PC-3 (cell line): ENCODE results near the gene XKR8. TPM values are rescaled to one million over a fixed set of nuclear protein-coding genes. Genes with fewer than 3 reads are reported as not detected.

Experiments
- ATAC-seq: fragments of 200-7000 bp; cut with Tn5 transposase; 2 replicates; pipeline ENCODE4 v1.9.1; 2020; ENCODE audit warnings: mild to moderate bottlenecking, moderate library complexity
- BruUV-seq: library from RNA; stranded (reverse); fragments of 400-500 nt; replicated peaks from 2 replicates; lab custom pipeline; 2021; lab: Mats Ljungman, UMichigan
- CTCF ChIA-PET: fragments of 300-600 bp; sonication (Branson Sonifier 250); formaldehyde crosslinking; loops from one replicate; lab custom pipeline; 2022; ENCODE audit warnings: antibody characterized with exemption; lab: Charles Lee
- POLR2A ChIA-PET: fragments of 300-600 bp; sonication (Branson Sonifier 250); formaldehyde crosslinking; loops from one replicate; lab custom pipeline; 2022; ENCODE audit warnings: antibody characterized with exemption; ENCODE audit not compliant: unreplicated experiment; lab: Charles Lee
- DNase-seq: peaks from one replicate; pipeline ENCODE4 v3.0.0-alpha.2; 2015
- H2AFZ ChIP-seq: fragments of 300-600 bp; sonication (generic); 2 replicates; pipeline ENCODE4 v1.6.0; 2016; ENCODE audit warnings: antibody characterized with exemption, low read length
- H3F3A ChIP-seq: fragments of 300-600 bp; sonication (generic); one replicate; pipeline ENCODE4 v1.6.0; 2017; ENCODE audit warnings: antibody characterized with exemption, low read length, control low read depth, mild to moderate bottlenecking; ENCODE audit not compliant: unreplicated experiment
- H3K27ac ChIP-seq: fragments of 300-600 bp; sonication (generic); 2 replicates; pipeline ENCODE4 v1.5.1; 2016; ENCODE audit warnings: mild to moderate bottlenecking, low read length
- H3K27me3 ChIP-seq: fragments of 300-600 bp; sonication (generic); 2 replicates; pipeline ENCODE4 v1.6.1; 2016; ENCODE audit warnings: low read length, mixed read lengths
- H3K36me3 ChIP-seq: fragments of 300-600 bp; sonication (generic); 2 replicates; pipeline ENCODE4 v1.6.1; 2016; ENCODE audit warnings: low read depth, mixed run types, low read length, mixed read lengths
- H3K4me1 ChIP-seq: fragments of 300-600 bp; sonication (generic); 2 replicates; pipeline ENCODE4 v1.5.1; 2016; ENCODE audit warnings: low read length; ENCODE audit not compliant: insufficient read depth
- H3K4me2 ChIP-seq: fragments of 300-600 bp; sonication (generic); 2 replicates; pipeline ENCODE4 v1.6.0; 2016; ENCODE audit warnings: low read length
- H3K4me3 ChIP-seq: fragments of 300-600 bp; sonication (generic); 2 replicates; pipeline ENCODE4 v1.5.1; 2016; ENCODE audit warnings: mild to moderate bottlenecking, low read length, mixed read lengths
- H3K79me2 ChIP-seq: fragments of 300-600 bp; sonication (generic); 2 replicates; pipeline ENCODE4 v1.6.1; 2017; ENCODE audit warnings: low read length, mixed read lengths
- H3K9ac ChIP-seq: fragments of 300-600 bp; sonication (generic); 2 replicates; pipeline ENCODE4 v1.6.0; 2016; ENCODE audit warnings: mild to moderate bottlenecking, low read length
- H3K9me2 ChIP-seq: fragments of 300-600 bp; sonication (generic); replicated peaks from 2 replicates; pipeline ENCODE4 v1.6.1; 2016; ENCODE audit warnings: mixed run types, low read length, mixed read lengths
- H3K9me3 ChIP-seq: fragments of 300-600 bp; sonication (generic); 2 replicates; pipeline ENCODE4 v1.6.1; 2016; ENCODE audit warnings: low read length, mixed read lengths
- H4K20me1 ChIP-seq: fragments of 300-600 bp; sonication (generic); 2 replicates; pipeline ENCODE4 v1.6.1; 2016; ENCODE audit warnings: low read length, mixed read lengths
- EZH2 ChIP-seq: fragments of 300-600 bp; sonication (generic); IDR thresholded peaks from one replicate; pipeline ENCODE4 v1.6.1; 2017; ENCODE audit warnings: antibody characterized with exemption, mild to moderate bottlenecking, low read length; ENCODE audit not compliant: unreplicated experiment
- EZH2phosphoT487 ChIP-seq: fragments of 300-600 bp; sonication (generic); IDR thresholded peaks from 2 replicates; pipeline ENCODE4 v1.6.1; 2018; ENCODE audit warnings: mild to moderate bottlenecking, antibody characterized with exemption, low read length, borderline replicate concordance
- intact Hi-C: fragments of 100-400 bp; cut with micrococcal nuclease; formaldehyde crosslinking; loops from 2 replicates; pipeline ENCODE4 v1.9.0; 2023
- total RNA-seq: library from RNA; depleted of rRNA; stranded (reverse); fragments of >200 nt; gene quantifications from 2 replicates; pipeline ENCODE4 v1.2.3, GENCODE V29; 2014
- TF ChIP-seq, protein P1 (sequence below): fragments of 300-600 bp; sonication (generic); conservative IDR thresholded peaks from 2 replicates; pipeline ENCODE4 v1.5.1; 2017; ENCODE audit warnings: antibody characterized with exemption, low read depth, mild to moderate bottlenecking, low read length

XKR8 gene
- total RNA-seq, 1 experiment from 2014 or later = 6.9 TPM

DNA sequence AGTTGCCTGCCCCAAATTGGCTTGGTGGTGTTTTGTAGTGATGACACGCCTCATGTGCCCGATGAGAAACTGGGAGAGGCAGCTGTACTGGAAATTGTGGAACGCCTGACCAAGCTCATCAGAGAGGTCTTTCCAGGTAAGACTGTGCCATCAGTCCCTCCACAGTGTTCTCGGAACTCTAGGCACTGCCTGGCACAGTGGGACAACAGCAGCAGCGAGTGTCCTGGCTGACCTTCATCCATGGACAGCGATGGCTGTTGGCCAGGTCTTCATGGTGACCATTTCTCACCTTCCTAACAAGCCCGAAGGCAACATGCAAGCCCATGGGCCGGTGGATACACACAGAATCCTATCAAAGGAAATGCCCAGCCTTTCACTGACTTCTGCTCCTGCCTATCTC is 10.7 kb upstream of the XKR8 start:
- ATAC-seq (no peak), DNase-seq (no peak)
- BruUV-seq = no TSS peak
- H3K27me3 ChIP-seq = no peaks in the 10 kb centered on the region
- no peak for TF ChIP-seq EZH2phosphoT487
- H3K36me3 ChIP-seq = no peaks in the 10 kb centered on the region
- no peaks in the 10 kb centered on the region for H3K9me3 ChIP-seq
- H3K79me2 ChIP-seq = no peaks in the 10 kb centered on the region
- no peak overlapping the region for H3K27ac ChIP-seq
- H2AFZ ChIP-seq = no peak overlapping the region
- intact Hi-C loops = no loop called here
- no peaks in the 10 kb centered on the region for H3K9me2 ChIP-seq
- H3K9ac ChIP-seq = no peak overlapping the region
- ChIA-PET CTCF (no interaction called here), POLR2A (no interaction called here)
- H3K4me1 ChIP-seq = no peaks in the 10 kb centered on the region
- H3K4me3 ChIP-seq = no peak overlapping the region
- no peaks in the 10 kb centered on the region for H4K20me1 ChIP-seq
- H3F3A ChIP-seq = no peaks in the 10 kb centered on the region
- no peak overlapping the region for H3K4me2 ChIP-seq

DNA sequence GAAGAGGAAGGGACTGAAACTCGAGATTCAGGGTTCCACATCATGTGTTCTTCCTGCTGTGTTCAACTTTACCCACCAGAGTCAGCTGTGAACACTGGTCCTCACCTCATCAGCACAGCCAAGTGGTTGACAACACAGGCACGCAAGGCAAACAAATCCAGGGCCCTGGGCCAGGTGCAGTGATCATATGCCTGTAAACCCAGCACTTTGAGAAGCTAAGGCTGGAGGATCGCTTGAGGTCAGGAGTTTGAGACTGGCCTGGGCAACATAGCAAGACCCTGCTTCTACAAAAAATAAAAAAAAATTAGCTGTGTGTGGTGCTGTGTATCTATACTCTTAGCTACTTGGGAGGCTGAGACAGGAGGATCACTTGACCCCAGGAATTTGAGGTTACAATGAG is 8.4 kb upstream of the XKR8 start:
- Histone ChIP-seq H4K20me1 (no peaks in the 10 kb centered on the region), H3K4me3 (no peak overlapping the region), H3K27ac (no peak overlapping the region), H3K36me3 (no peaks in the 10 kb centered on the region), H3K4me2 (no peak overlapping the region), H3K79me2 (no peaks in the 10 kb centered on the region), H3K4me1 (no peaks in the 10 kb centered on the region), H3K9ac (no peak overlapping the region), H2AFZ (no peak overlapping the region), H3K27me3 (no peaks in the 10 kb centered on the region), H3K9me3 (no peaks in the 10 kb centered on the region), H3K9me2 (no peaks in the 10 kb centered on the region), H3F3A (no peaks in the 10 kb centered on the region)
- ChIA-PET CTCF (no interaction called here), POLR2A (no interaction called here)
- BruUV-seq = no TSS peak
- TF ChIP-seq EZH2phosphoT487 = no peak
- TF ChIP-seq EZH2 = no peak
- TF ChIP-seq, protein P1, sequence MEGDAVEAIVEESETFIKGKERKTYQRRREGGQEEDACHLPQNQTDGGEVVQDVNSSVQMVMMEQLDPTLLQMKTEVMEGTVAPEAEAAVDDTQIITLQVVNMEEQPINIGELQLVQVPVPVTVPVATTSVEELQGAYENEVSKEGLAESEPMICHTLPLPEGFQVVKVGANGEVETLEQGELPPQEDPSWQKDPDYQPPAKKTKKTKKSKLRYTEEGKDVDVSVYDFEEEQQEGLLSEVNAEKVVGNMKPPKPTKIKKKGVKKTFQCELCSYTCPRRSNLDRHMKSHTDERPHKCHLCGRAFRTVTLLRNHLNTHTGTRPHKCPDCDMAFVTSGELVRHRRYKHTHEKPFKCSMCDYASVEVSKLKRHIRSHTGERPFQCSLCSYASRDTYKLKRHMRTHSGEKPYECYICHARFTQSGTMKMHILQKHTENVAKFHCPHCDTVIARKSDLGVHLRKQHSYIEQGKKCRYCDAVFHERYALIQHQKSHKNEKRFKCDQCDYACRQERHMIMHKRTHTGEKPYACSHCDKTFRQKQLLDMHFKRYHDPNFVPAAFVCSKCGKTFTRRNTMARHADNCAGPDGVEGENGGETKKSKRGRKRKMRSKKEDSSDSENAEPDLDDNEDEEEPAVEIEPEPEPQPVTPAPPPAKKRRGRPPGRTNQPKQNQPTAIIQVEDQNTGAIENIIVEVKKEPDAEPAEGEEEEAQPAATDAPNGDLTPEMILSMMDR = no peak
- intact Hi-C loops = no loop called here
- DNase-seq (no peak), ATAC-seq (peak; percentile 22; the same call in 1 of the 2 replicates)

DNA sequence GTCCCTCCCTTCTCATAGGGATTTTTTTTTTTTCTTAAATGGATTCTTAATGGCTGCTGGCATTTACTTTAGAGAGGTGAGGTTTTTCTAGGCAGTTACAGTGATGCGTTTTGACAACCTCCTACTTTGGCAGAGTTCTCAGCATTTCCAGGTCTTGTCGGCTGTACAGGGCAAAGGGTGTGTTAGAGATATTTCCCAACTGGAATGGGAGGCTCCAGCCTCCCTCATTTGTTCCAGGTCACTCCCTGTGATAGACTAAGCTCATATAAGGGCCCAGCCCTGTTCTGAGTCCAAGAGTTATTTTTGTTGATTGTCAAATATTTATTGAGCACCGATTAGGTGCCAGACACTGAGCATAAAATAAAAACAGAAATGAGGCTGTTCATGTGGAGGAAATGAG is 7.6 kb upstream of the XKR8 start:
- no peak for ATAC-seq
- Histone ChIP-seq H3K9me2 (no peaks in the 10 kb centered on the region), H3K9me3 (no peaks in the 10 kb centered on the region), H3F3A (no peaks in the 10 kb centered on the region), H2AFZ (no peak overlapping the region), H3K36me3 (no peaks in the 10 kb centered on the region), H3K27ac (no peak overlapping the region), H3K4me3 (no peak overlapping the region), H3K4me1 (no peaks in the 10 kb centered on the region), H3K27me3 (no peaks in the 10 kb centered on the region), H3K4me2 (no peak overlapping the region), H4K20me1 (no peaks in the 10 kb centered on the region), H3K79me2 (no peaks in the 10 kb centered on the region), H3K9ac (no peak overlapping the region)
- no peak for DNase-seq
- intact Hi-C loops = no loop called here
- TF ChIP-seq EZH2 (no peak), EZH2phosphoT487 (no peak)
- TF ChIP-seq, protein P1 = no peak
- CTCF ChIA-PET = no interaction called here
- BruUV-seq = no TSS peak
- POLR2A ChIA-PET = no interaction called here
